Measurements from ENCODE around the gene CRADD. TPM values are rescaled to one million over a fixed set of nuclear protein-coding genes. Genes with fewer than 3 reads are reported as not detected.

Gene CRADD
- total RNA-seq, 1 donor from 2014 or later = 17.1 TPM

- Histone ChIP-seq H3K27ac (no peak overlapping the region), H3K4me3 (no peak overlapping the region), H3K9me3 (no peaks in the 10 kb centered on the region), H3K27me3 (no peaks in the 10 kb centered on the region), H3K4me1 (peaks cover 29% of the 10 kb centered on the region), H3K36me3 (no peaks in the 10 kb centered on the region)
- no peak for TF ChIP-seq CTCF (IDR thresholded peaks at IDR 0.05)
- ATAC-seq = no peak
- no peak for DNase-seq
- intact Hi-C loops (cut with DNase I) = no loop called here
Measured at GRCh38 chr12:93827669-93828068, 150.5 kb downstream of the CRADD start.

- H3K36me3 ChIP-seq = no peaks in the 10 kb centered on the region
- intact Hi-C loops (cut with DNase I) = no loop called here
- no peak overlapping the region for H3K27ac ChIP-seq
- ATAC-seq = no peak
- H3K4me3 ChIP-seq = no peak overlapping the region
- H3K4me1 ChIP-seq = peaks cover 20% of the 10 kb centered on the region
- no peak for TF ChIP-seq CTCF (IDR thresholded peaks at IDR 0.05)
- DNase-seq = no peak
- H3K9me3 ChIP-seq = no peaks in the 10 kb centered on the region
- H3K27me3 ChIP-seq = no peaks in the 10 kb centered on the region
Measured at GRCh38 chr12:93829016-93829415, 151.8 kb downstream of the CRADD start.

- no peaks in the 10 kb centered on the region for H3K27me3 ChIP-seq
- no peaks in the 10 kb centered on the region for H3K36me3 ChIP-seq
- intact Hi-C loops (cut with DNase I) = no loop called here
- no peaks in the 10 kb centered on the region for H3K4me1 ChIP-seq
- H3K9me3 ChIP-seq = no peaks in the 10 kb centered on the region
- DNase-seq (no peak), ATAC-seq (no peak)
- H3K4me3 ChIP-seq = no peak overlapping the region
- H3K27ac ChIP-seq = no peak overlapping the region
- TF ChIP-seq CTCF (IDR thresholded peaks at IDR 0.05) = no peak
Measured at GRCh38 chr12:93831374-93831773, 154.2 kb downstream of the CRADD start.

GRCh38 chr12:93832131-93832530 is 155.0 kb downstream of the CRADD start:
- ATAC-seq = no peak

GRCh38 chr12:93833946-93834345 is 156.8 kb downstream of the CRADD start:
- H3K27me3 ChIP-seq = no peaks in the 10 kb centered on the region
- no peak overlapping the region for H3K27ac ChIP-seq
- intact Hi-C loops (cut with DNase I) = no loop called here
- no peaks in the 10 kb centered on the region for H3K9me3 ChIP-seq
- TF ChIP-seq CTCF (IDR thresholded peaks at IDR 0.05) = no peak
- no peak for ATAC-seq
- H3K4me3 ChIP-seq = no peak overlapping the region
- DNase-seq = no peak
- H3K36me3 ChIP-seq = no peaks in the 10 kb centered on the region
- H3K4me1 ChIP-seq = no peaks in the 10 kb centered on the region

More at GRCh38 chr12:93832131-93832530, 155.0 kb downstream of the CRADD start:
- no peak overlapping the region for H3K4me3 ChIP-seq
- H3K4me1 ChIP-seq = no peaks in the 10 kb centered on the region
- DNase-seq = no peak
- intact Hi-C loops (cut with DNase I) = no loop called here
- no peaks in the 10 kb centered on the region for H3K36me3 ChIP-seq
- TF ChIP-seq CTCF (IDR thresholded peaks at IDR 0.05) = no peak
- no peak overlapping the region for H3K27ac ChIP-seq
- H3K9me3 ChIP-seq = no peaks in the 10 kb centered on the region
- no peaks in the 10 kb centered on the region for H3K27me3 ChIP-seq

- TF ChIP-seq CTCF (IDR thresholded peaks at IDR 0.05) = no peak
- no peaks in the 10 kb centered on the region for H3K4me1 ChIP-seq
- DNase-seq (no peak), ATAC-seq (no peak)
- intact Hi-C loops (cut with DNase I) = no loop called here
- no peak overlapping the region for H3K4me3 ChIP-seq
- no peak overlapping the region for H3K27ac ChIP-seq
- H3K27me3 ChIP-seq = no peaks in the 10 kb centered on the region
- H3K9me3 ChIP-seq = no peaks in the 10 kb centered on the region
- no peaks in the 10 kb centered on the region for H3K36me3 ChIP-seq
Measured at GRCh38 chr12:93836620-93837260, 159.6 kb downstream of the CRADD start.

Data from upper lobe of right lung (tissue), 1 donor.